Brain microvascular endothelial cell (primary cell): ENCODE results near the gene PRRC2A.

ENCODE experiments used
- DNase-seq: peaks from one replicate; pipeline ENCODE4 v3.0.0-alpha.2; 2020
- H3K27ac ChIP-seq: fragments of 250-450 bp; sonication (Bioruptor Pico); 2 replicates; pipeline ENCODE4 v1.5.1; 2020; ENCODE audit warnings: mild to moderate bottlenecking, moderate library complexity
- H3K27me3 ChIP-seq: fragments of 250-450 bp; sonication (Bioruptor Pico); replicated peaks from 2 replicates; pipeline ENCODE4 v1.5.1; 2020; ENCODE audit warnings: mild to moderate bottlenecking
- H3K36me3 ChIP-seq: fragments of 250-450 bp; sonication (Bioruptor Pico); replicated peaks from 2 replicates; pipeline ENCODE4 v1.5.1; 2020; ENCODE audit warnings: mild to moderate bottlenecking
- H3K4me3 ChIP-seq: 2 replicates; pipeline ENCODE4 v1.5.1; 2011; ENCODE audit warnings: low read depth, mild to moderate bottlenecking, control low read depth, low read length, moderate library complexity
- CTCF ChIP-seq: IDR thresholded peaks from 2 replicates; pipeline ENCODE4 v1.5.1; 2011; ENCODE audit warnings: low read depth, mild to moderate bottlenecking, moderate library complexity, low read length, control low read depth, inconsistent platforms; ENCODE audit errors: missing control alignments
- in situ Hi-C: cut with HindIII; loops from 2 replicates; pipeline ENCODE4 v1.10.0; 2017; ENCODE audit warnings: low sequenced_read_pairs, low pct_ligation_motif_present

PRRC2A gene

GRCh38 chr6:31619805-31620585 is 520 bp upstream of the PRRC2A start:
- H3K27ac ChIP-seq: peak overlapping the region; percentile 92
- in situ Hi-C loops: no loop called here
- DNase-seq: peak; percentile 98
- peaks cover 24% of the 10 kb centered on the region for H3K36me3 ChIP-seq
- H3K4me3 ChIP-seq: peak overlapping the region; percentile 74
- H3K27me3 ChIP-seq: no peaks in the 10 kb centered on the region
- no peak for TF ChIP-seq CTCF

- H3K27ac ChIP-seq: peak overlapping the region; percentile 93
- in situ Hi-C loops: no loop called here
- no peaks in the 10 kb centered on the region for H3K27me3 ChIP-seq
- peaks cover 39% of the 10 kb centered on the region for H3K36me3 ChIP-seq
- no peak for TF ChIP-seq CTCF
- H3K4me3 ChIP-seq: peak overlapping the region; percentile 94
- no peak for DNase-seq
These were observed 915 bp downstream of the PRRC2A start for GRCh38 chr6:31621320-31621939.

- in situ Hi-C loops: no loop called here
- DNase-seq: no peak
- H3K27ac ChIP-seq: peak overlapping the region; percentile 93
- no peak for TF ChIP-seq CTCF
- peak overlapping the region; percentile 94 for H3K4me3 ChIP-seq
- H3K36me3 ChIP-seq: peaks cover 44% of the 10 kb centered on the region
- H3K27me3 ChIP-seq: no peaks in the 10 kb centered on the region
These were observed 1.5 kb downstream of the PRRC2A start for GRCh38 chr6:31621991-31622390.

- no peak for TF ChIP-seq CTCF
- H3K36me3 ChIP-seq: peaks cover 51% of the 10 kb centered on the region
- in situ Hi-C loops: no loop called here
- H3K27me3 ChIP-seq: no peaks in the 10 kb centered on the region
- no peak for DNase-seq
- peak overlapping the region; percentile 94 for H3K4me3 ChIP-seq
- no peak overlapping the region for H3K27ac ChIP-seq
These were observed 2.2 kb downstream of the PRRC2A start for GRCh38 chr6:31622684-31623091.

GRCh38 chr6:31624070-31624469 is 3.6 kb downstream of the PRRC2A start:
- no peak for TF ChIP-seq CTCF
- Histone ChIP-seq H3K4me3 (no peak overlapping the region), H3K27ac (no peak overlapping the region), H3K27me3 (no peaks in the 10 kb centered on the region), H3K36me3 (peaks cover 65% of the 10 kb centered on the region)
- in situ Hi-C loops: no loop called here
- DNase-seq: no peak
